ENCODE data around the gene C2CD4D. TPM values are rescaled to one million over a fixed set of nuclear protein-coding genes. Genes with fewer than 3 reads are reported as not detected.

The C2CD4D gene
- total RNA-seq, 2 donors from 2014 or later = 3.9 to 5.6 TPM

GRCh38 chr1:151833172-151833900 is 6.3 kb downstream of the C2CD4D start:
- ATAC-seq (replicated peaks) = no peak
- Mint-ChIP-seq H3K9me3 (no peaks in the 10 kb centered on the region), H3K36me3 (ENCODE audit: low read depth) (peaks cover 8% of the 10 kb centered on the region), H3K4me3 (peak overlapping the region; percentile 94), H3K4me1 (peaks cover 73% of the 10 kb centered on the region), H3K27ac (peak overlapping the region; percentile 93), H3K27me3 (no peaks in the 10 kb centered on the region)

GRCh38 chr1:151832318-151832980 is 7.2 kb downstream of the C2CD4D start:
- H3K4me3 Mint-ChIP-seq = peak overlapping the region; percentile 94
- H3K27me3 Mint-ChIP-seq = no peaks in the 10 kb centered on the region
- H3K9me3 Mint-ChIP-seq = no peaks in the 10 kb centered on the region
- peaks cover 8% of the 10 kb centered on the region for H3K36me3 Mint-ChIP-seq (ENCODE audit: low read depth)
- H3K4me1 Mint-ChIP-seq = peaks cover 76% of the 10 kb centered on the region
- no peak for ATAC-seq (replicated peaks)
- H3K27ac Mint-ChIP-seq = peak overlapping the region; percentile 93

DNA sequence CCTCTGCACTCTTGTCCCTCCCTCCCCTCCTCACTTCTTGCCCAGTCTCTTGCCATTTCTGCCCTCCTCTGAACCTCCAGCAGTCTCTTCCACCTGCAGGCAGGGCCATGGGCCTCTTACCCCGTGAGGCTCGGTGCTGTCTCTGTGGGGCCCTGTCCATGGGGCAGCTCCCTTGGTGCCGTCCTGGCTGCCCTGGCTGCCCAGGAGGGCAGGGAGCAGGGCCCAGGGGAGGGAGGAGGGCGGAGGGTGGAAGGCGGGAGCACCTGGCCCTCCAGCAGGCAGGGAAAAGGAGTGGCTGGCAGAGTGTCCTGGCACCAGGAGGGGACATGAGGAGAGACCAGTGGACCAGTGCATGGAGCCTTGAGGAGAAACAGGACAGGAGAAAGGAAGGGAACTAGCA is 8.0 kb downstream of the C2CD4D start, which contains the start of gene RORC:
Gene RORC (minus strand): TSS at position 198 of the 400 bp plus-strand sequence. CDS start 38 bp downstream, at position 160.
- peak within 1 kb of the TSS; percentile 94 for H3K4me3 Mint-ChIP-seq

GRCh38 chr1:151831256-151831591 is 8.4 kb downstream of the C2CD4D start:
- Mint-ChIP-seq H3K27me3 (no peaks in the 10 kb centered on the region), H3K9me3 (no peaks in the 10 kb centered on the region), H3K4me3 (peak overlapping the region; percentile 94), H3K27ac (peak overlapping the region; percentile 93), H3K36me3 (ENCODE audit: low read depth) (peaks cover 9% of the 10 kb centered on the region), H3K4me1 (peaks cover 69% of the 10 kb centered on the region)
- ATAC-seq (replicated peaks) = no peak

More for the DNA sequence above, 8.0 kb downstream of the C2CD4D start, which contains the start of gene RORC:
- Mint-ChIP-seq H3K36me3 (ENCODE audit: low read depth) (peaks cover 5% of the 10 kb centered on the region), H3K27ac (peak within 1 kb of the TSS; percentile 93), H3K9me3 (no peaks in the 10 kb centered on the region), H3K27me3 (no peaks in the 10 kb centered on the region), H3K4me1 (peaks cover 69% of the 10 kb centered on the region)
- ATAC-seq (replicated peaks) = no peak

DNA sequence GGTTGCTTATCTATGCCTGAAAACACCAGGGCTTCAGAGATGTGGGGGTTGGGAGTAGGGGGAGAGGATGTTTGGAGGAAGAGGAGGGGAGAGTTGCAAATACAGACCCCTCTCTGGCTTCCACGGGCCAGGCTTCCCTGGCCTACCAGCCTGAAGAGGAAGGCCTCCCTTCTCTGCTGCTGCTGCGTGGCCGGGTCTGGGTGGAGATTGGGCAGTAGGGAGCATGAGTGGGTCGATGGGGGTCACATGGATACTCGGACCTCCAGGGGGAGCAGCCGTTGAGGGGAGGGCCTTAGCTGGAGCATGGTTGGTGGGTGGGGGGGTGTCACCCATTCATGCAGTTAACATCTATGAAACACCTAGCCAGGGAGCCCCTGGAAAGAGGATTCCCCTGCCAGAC is 9.6 kb downstream of the C2CD4D start:
- peak overlapping the region; percentile 94 for H3K4me3 Mint-ChIP-seq

DNA sequence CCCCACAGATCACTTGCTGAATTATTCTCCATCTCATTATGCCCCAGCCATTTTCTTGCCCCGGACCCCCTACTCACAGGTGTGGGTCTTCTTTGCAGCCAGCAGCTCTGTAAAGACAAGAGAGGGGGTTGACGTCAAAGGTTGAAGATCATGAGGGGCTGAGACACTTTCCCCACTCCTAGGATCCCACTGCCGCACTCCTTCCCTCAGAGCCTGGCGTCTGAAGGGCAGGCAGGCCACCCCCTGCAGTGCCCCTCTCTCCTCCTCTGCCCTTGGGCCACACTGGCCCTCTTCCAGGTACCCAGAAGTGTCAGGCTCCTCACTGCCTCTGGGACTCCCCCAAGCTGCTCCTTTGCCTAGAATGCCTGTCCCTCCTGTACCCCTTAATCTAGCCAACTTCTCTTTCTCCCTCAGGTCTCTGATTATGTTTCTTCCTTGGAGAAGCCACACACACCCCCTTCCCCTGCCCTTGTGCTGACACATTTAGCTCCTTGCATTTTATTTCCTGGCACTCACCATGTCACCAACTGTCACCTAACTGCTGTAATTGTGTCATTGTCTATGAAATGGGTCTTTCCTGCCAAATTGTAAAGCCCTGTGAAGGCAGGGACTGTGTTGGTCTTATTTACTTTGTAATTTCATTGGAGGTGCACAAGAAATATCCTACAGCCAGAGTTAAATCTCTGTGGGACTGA is 10.1 kb downstream of the C2CD4D start:
- peak overlapping the region; percentile 94 for H3K4me3 Mint-ChIP-seq
- ATAC-seq (replicated peaks) = peak; percentile 5
- peaks cover 26% of the 10 kb centered on the region for H3K36me3 Mint-ChIP-seq (ENCODE audit: low read depth)
- peaks cover 62% of the 10 kb centered on the region for H3K4me1 Mint-ChIP-seq
- H3K9me3 Mint-ChIP-seq = no peaks in the 10 kb centered on the region
- H3K27me3 Mint-ChIP-seq = no peaks in the 10 kb centered on the region
- H3K27ac Mint-ChIP-seq = peak overlapping the region; percentile 93

More for the DNA sequence above, 9.6 kb downstream of the C2CD4D start:
- Mint-ChIP-seq H3K27me3 (no peaks in the 10 kb centered on the region), H3K4me1 (peaks cover 62% of the 10 kb centered on the region), H3K9me3 (no peaks in the 10 kb centered on the region), H3K27ac (peak overlapping the region; percentile 93), H3K36me3 (ENCODE audit: low read depth) (peaks cover 21% of the 10 kb centered on the region)
- no peak for ATAC-seq (replicated peaks)

DNA sequence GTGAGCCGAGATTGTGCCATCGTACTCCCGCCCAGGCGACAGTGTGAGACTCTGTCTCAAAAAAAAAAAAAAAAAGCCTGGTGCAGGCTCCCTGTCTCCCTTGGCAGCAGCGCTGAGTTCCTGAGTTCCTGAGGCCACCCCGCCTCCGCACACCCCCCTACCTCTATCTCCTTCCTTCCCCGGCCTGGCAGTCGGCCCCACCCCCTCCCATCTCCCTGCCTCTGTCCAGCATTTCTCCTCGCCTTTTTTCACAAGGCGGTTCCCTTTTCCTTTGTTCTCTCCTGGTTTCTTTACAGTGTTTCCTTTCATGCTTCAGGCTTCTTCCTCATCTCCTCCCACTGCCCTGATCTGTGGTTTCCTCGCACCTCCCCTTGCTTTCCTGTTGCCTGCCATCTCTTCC is 10.7 kb downstream of the C2CD4D start:
- Mint-ChIP-seq H3K4me1 (peaks cover 61% of the 10 kb centered on the region), H3K36me3 (ENCODE audit: low read depth) (peaks cover 32% of the 10 kb centered on the region), H3K27me3 (no peaks in the 10 kb centered on the region), H3K4me3 (peak overlapping the region; percentile 94), H3K27ac (peak overlapping the region; percentile 93), H3K9me3 (no peaks in the 10 kb centered on the region)
- no peak for ATAC-seq (replicated peaks)

GRCh38 chr1:151827853-151828252 is 11.8 kb downstream of the C2CD4D start:
- no peaks in the 10 kb centered on the region for H3K27me3 Mint-ChIP-seq
- H3K9me3 Mint-ChIP-seq = no peaks in the 10 kb centered on the region
- H3K4me1 Mint-ChIP-seq = peaks cover 56% of the 10 kb centered on the region
- peaks cover 43% of the 10 kb centered on the region for H3K36me3 Mint-ChIP-seq (ENCODE audit: low read depth)
- H3K4me3 Mint-ChIP-seq = peak overlapping the region; percentile 94
- peak overlapping the region; percentile 93 for H3K27ac Mint-ChIP-seq
- ATAC-seq (replicated peaks) = no peak

DNA sequence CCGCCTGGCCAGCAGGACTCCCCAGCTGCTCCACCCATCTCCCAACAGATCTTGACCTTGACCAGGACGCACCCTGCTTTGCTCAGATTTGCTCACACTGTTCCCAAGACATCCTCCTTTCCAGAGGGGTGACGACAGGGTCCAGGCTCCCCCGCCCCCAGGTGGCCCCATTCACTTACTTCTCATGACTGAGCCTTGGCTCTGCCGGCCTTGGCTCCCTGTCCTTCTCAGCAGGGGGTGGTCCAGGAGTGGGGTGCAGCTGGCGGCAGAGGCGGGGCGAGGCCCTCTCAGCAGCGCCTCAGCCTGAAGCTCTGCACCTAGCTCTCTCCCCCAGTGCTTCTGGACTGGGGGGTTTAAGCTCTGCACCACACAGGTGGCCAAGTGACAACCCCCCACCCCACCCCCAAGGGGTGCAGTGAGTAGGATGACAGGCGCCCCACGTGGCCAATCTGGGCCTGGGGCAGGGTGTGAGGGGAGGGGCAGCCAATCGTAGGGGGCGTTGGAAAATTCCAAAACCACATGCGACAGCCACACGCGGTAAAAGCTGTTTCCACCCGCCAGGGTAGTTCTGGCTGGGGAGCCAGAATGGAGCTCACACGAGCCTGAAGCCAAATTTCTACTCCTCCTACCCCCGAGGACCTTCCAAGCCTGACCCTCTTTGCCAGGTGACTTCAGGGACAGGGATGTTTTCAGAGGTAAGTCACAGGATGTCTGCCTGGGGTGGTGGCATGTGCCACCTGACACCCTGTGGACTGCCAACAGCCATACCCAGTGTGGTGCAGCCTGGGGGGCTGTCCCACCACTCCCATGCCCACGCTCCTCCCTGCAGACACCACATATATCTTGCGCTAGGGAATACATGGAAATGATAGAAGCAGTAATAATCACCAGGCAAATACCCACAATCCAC is 13.6 kb downstream of the C2CD4D start:
- Mint-ChIP-seq H3K27ac (peak overlapping the region; percentile 93), H3K36me3 (ENCODE audit: low read depth) (peaks cover 61% of the 10 kb centered on the region), H3K4me3 (peak overlapping the region; percentile 94), H3K27me3 (no peaks in the 10 kb centered on the region), H3K9me3 (no peaks in the 10 kb centered on the region), H3K4me1 (peaks cover 50% of the 10 kb centered on the region)
- peak; percentile 29 for ATAC-seq (replicated peaks)

DNA sequence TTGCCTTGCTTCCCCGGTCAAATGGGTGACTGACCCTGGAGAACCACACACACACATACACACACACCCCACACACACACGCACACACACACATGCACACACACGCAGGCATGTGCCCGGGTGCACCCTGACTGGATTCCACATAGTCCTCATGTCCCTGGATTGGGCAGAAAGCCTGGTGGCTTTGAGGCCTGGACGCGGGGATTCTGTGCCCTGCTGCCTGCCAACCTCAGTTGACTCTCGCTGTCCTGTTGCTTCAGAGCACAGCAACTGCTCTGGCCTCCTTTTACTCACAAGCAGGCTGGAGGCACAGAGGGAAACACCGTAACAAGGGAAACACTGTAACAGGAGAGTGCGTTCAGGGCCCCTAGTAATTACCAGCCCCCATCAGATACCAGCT is 14.4 kb downstream of the C2CD4D start:
- Mint-ChIP-seq H3K27ac (peak overlapping the region; percentile 93), H3K4me3 (peak overlapping the region; percentile 94), H3K9me3 (no peaks in the 10 kb centered on the region), H3K36me3 (ENCODE audit: low read depth) (peaks cover 69% of the 10 kb centered on the region), H3K4me1 (peaks cover 51% of the 10 kb centered on the region), H3K27me3 (no peaks in the 10 kb centered on the region)
- no peak for ATAC-seq (replicated peaks)

GRCh38 chr1:151823175-151823574 is 16.4 kb downstream of the C2CD4D start:
- H3K4me1 Mint-ChIP-seq = peaks cover 50% of the 10 kb centered on the region
- no peaks in the 10 kb centered on the region for H3K9me3 Mint-ChIP-seq
- peak overlapping the region; percentile 93 for H3K27ac Mint-ChIP-seq
- ATAC-seq (replicated peaks) = peak; percentile 2
- peak overlapping the region; percentile 94 for H3K4me3 Mint-ChIP-seq
- H3K36me3 Mint-ChIP-seq (ENCODE audit: low read depth) = peaks cover 89% of the 10 kb centered on the region
- no peaks in the 10 kb centered on the region for H3K27me3 Mint-ChIP-seq

DNA sequence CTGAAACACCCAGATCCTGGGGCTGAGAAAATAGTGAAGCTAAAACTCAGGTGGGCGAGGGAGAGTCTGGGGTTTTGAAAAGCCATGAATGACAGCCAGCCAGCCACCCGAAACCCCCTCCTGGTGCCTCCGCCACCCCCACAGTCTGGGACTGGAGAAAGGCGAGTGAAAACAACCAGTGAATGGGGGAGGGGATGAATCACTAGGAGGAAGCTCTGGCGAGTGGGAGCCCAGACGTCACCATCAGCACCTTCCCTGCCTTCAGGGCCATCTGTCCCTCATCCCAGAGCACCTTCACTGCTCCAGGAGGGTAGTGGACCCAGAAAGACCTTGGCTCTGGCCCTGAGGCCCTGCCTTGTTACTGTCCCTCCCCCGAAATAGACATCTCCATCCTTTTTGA is 17.2 kb downstream of the C2CD4D start:
- Mint-ChIP-seq H3K27ac (peak overlapping the region; percentile 93), H3K4me3 (peak overlapping the region; percentile 94), H3K4me1 (peaks cover 46% of the 10 kb centered on the region), H3K27me3 (no peaks in the 10 kb centered on the region), H3K36me3 (ENCODE audit: low read depth) (peaks cover 93% of the 10 kb centered on the region), H3K9me3 (no peaks in the 10 kb centered on the region)
- ATAC-seq (replicated peaks) = peak; percentile 52

- Mint-ChIP-seq H3K4me1 (peaks cover 53% of the 10 kb centered on the region), H3K4me3 (peak overlapping the region; percentile 94), H3K27ac (peak overlapping the region; percentile 93), H3K36me3 (ENCODE audit: low read depth) (peaks cover 100% of the 10 kb centered on the region), H3K27me3 (no peaks in the 10 kb centered on the region), H3K9me3 (no peaks in the 10 kb centered on the region)
- peak; percentile 5 for ATAC-seq (replicated peaks)
These were observed 18.7 kb downstream of the C2CD4D start for GRCh38 chr1:151820940-151821339.

All from activated T-helper 17 cell treated with anti-CD3 and anti-CD28 coated beads, Interleukin-2, amount 50 U/mL, for 72 hours (primary cell).